ENCODE results near the gene POM121L2. TPM values are rescaled to one million over a fixed set of nuclear protein-coding genes. Genes with fewer than 3 reads are reported as not detected.

The POM121L2 gene
- total RNA-seq = not detected in 2 replicates

DNA sequence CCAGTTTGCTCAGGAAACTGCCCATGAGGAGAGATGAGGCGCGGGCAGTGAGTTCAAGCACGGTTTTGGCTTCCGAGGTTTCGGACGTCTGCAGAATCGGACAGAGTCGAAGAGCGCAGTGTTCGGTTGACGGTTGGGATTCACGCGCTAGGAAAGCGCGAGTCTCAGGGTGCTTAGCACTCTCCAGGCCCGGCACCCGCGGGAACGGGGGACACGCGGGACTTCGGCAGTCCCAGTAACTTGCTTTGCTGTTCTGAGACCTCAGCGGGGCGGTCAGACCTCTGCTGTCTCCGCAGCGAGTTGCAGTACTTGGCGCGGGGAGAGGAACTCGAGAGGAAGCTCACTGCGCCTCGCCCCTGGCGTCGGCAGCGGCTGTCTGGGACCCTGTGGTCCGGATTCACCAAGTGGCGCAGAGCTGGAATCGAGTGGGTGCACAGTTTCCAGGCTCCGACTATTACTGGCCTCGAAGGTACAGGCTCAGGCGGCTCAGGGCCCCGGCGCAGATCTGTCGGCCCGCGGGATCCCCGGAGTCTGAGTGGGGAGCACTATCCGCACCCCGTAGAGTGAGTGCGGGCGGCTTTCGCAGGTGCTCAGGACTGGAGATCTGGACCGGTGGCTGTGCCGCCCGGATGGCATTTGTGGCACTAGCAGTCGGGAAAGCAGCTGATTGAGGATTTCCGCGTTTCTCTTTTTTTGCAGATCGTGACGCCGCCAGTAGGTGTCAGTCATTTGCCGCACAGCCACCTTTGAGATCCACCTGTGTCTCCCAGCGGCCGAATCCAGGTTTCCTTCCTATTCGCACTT, at the start of gene POM121L2:
Gene POM121L2 (minus strand): TSS at position 128 of the 804 bp plus-strand sequence. CDS start 103 bp downstream, at position 25.

Other genes with a start within 250 kb of the POM121L2 start
- gene PRSS16, start 64.6 kb downstream of the POM121L2 start, total RNA-seq = 0.19 and 0.28 TPM in 2 replicates
- 0.19 and 2.5 TPM in 2 replicates for gene ZNF391, start 76.5 kb upstream of the POM121L2 start, total RNA-seq
- 6.9 and 7.3 TPM in 2 replicates for gene ZNF184, start 160.8 kb upstream of the POM121L2 start, total RNA-seq

Data from regular cardiac myocyte (primary cell).